Myocyte (in vitro differentiated cells): ENCODE data around the gene PIGN. TPM values are rescaled to one million over a fixed set of nuclear protein-coding genes. Genes with fewer than 3 reads are reported as not detected.
"Not testable (repeated sequence)": the region's sequence is repeated elsewhere in the genome, so short reads cannot be mapped to it uniquely, and the experiment has no call there.

Experiments used
- DNase-seq: peaks from one replicate; pipeline ENCODE4 v3.0.0-alpha.2; 2012; ENCODE audit warnings: low read depth
- total RNA-seq: library from RNA; depleted of rRNA; stranded (reverse); fragments of >200 nt; gene quantifications from 2 replicates; pipeline ENCODE4 v1.2.3, GENCODE V29; 2014

PIGN gene
- total RNA-seq, 1 donor from 2014 or later, result 26.3 TPM

- DNase-seq, result no peak
Measured at GRCh38 chr18:62066102-62066818, 120.6 kb downstream of the PIGN start.

GRCh38 chr18:62064361-62064760 lies 122.5 kb downstream of the PIGN start:
- no peak for DNase-seq

DNA sequence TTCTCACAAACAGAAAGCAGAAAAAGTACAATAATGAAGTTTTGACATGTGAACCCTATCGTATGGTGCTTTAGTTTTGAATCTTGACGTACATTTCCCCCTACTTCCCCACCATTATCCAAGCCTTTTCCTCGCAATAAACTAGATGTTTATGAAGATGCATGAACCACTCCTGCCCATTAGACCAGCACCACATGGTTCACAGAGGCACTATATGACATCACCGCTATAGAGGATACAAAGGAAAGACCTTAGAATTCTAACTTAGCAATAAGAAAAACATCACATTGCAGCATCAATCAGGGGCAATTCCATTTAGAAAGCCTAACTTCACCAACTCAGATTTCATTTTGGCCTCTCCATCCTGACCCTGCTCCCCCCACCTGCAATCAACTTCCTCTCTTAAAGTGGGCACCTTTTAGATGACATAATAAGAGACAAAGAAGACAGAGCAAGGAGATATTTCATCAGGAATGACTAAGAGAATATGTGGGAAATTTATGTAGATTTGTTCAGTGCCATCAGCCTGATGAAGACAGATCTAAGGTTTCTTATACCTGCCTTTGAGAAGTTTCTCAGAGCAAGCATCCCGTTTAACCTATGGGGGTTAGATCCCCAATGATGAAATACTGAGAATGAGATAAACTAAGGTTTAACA lies 124.9 kb downstream of the PIGN start:
- DNase-seq, result no peak

- no peak for DNase-seq
Measured at GRCh38 chr18:62060820-62061219, 126.0 kb downstream of the PIGN start.

- no peak for DNase-seq
Measured at GRCh38 chr18:62054929-62055498, 131.8 kb downstream of the PIGN start.

DNA sequence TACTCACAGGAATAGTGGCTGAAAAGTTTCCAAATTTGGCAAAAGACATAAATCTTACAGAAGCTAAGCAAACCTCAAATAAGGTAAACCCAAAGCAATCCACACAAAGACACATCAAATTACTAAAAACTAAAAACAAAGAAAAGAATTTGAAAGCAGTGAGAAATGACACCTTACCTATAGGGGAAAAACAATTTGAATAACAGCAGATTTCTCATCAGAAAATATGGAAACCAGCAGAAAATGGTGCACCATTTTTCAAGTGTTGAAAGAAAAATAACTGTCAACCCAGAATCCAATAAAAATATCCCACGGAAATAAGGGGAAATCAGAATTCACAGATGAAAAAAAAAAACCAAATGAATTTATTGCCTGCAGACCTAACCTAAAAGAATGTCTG lies 138.6 kb downstream of the PIGN start:
- no peak for DNase-seq

DNA sequence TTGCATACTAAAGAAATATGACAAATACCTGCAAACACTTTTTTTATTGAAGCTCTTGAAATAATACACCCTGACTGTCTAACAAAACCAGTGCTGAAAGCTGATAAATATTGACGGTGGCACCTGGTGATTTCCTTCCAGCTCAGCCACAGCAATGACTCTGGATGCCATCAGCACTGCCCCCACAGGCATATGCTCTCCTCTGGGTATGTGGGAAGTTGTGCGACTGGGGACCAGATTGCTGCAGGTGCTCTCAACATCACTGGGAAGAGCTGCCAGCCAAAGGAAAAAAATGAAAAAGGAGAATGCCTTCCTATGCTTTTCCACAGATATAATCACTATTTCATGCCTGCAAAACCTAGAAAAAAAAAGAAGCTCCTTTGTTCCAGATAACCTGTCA lies 141.5 kb downstream of the PIGN start:
- DNase-seq, result peak; percentile 8

- no peak for DNase-seq
Measured at GRCh38 chr18:62044490-62045000, 142.3 kb downstream of the PIGN start.

DNA sequence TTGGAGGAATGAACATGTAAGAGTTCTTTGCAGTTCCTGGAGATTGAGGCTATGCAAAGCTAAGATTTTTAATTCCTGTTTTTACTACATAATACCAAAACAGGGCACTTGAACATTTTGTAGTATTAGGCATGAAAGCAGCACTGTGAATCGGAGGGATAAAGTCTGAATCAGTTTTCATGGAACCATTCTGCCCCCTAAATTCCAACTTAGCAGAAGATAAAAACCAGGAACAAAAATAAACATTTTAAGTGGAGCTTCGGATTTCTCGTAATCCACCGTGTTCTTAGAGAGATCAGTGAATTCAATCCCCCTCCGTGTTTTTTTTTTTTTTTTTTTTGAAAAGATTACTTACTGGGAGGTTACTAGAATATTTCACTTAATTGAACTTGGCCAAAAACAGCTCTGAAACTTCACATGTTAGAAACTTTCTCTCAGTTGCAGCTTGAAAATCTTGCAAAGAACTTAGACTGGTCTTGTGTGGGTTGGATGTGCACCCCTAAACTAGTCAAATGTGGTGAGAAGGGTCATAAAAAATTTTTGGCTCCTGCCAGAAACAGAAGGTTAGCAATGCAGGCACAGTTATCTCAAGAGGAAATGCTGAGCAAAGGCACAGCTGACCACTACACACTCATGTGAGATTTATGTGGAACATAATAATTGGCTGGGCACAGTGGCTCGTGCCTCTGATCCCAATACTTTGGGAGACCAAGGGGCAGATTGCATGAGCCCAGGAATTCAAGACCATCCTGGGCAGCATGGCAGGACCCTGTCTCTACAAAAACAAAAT lies 148.7 kb downstream of the PIGN start:
- DNase-seq, result peak; percentile 24

DNA sequence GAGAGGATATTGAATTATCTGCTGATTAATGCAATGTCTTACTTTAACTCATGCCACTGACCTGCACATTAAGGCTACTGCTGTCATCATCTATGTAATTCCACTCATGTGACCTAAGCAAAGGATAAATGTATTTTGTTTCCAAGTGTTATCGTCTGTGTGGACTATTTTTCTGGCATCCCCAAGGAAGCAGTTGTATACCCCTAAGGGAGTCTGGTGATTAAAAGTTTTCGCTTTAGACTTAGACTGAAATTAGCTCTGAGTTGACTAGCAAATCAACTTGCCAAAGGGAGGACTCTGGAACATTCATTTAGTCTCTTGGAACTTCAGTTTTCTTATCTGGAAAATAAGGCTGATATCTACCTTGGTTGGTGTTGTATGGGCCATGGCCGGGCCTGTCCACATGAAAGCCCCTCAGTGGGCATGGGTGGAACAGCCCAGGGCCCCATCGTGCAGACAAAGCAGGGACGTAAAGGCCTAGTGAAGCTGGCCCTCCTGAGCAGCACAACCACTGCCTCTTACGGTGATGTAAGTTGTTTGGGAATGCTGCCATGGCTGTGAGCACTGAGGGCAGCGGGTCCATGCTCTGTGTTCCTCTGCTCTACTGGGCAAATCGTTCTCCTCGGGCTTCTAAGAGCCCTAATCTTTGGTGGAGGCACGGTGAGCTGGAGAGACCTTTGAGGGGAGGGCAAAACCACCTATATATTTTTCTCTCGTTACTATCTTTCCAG lies 149.7 kb downstream of the PIGN start:
- no peak for DNase-seq

- DNase-seq, result not testable (repeated sequence)
Measured at GRCh38 chr18:62034286-62034685, 152.6 kb downstream of the PIGN start.

DNA sequence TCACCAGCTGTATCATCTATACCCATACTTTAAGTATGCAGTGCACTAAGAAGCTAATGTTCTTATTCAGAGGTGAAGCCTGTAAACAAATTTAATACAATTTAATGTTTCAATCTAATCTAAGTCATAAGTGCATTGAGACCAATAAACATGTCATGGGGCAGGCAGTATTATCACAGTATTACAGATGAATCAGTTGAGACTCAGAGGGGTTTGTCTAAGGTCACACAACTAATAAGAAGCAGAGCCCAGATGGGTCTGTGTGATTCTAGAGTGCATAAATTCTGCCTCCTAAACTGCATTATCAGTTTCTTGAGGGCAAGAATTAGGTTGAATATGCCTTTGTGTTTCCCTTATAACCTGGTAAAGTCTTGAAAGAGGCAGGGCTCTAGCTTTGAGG lies 153.1 kb downstream of the PIGN start:
- DNase-seq, result no peak

GRCh38 chr18:62033207-62033606 lies 153.6 kb downstream of the PIGN start:
- DNase-seq, result no peak

DNA sequence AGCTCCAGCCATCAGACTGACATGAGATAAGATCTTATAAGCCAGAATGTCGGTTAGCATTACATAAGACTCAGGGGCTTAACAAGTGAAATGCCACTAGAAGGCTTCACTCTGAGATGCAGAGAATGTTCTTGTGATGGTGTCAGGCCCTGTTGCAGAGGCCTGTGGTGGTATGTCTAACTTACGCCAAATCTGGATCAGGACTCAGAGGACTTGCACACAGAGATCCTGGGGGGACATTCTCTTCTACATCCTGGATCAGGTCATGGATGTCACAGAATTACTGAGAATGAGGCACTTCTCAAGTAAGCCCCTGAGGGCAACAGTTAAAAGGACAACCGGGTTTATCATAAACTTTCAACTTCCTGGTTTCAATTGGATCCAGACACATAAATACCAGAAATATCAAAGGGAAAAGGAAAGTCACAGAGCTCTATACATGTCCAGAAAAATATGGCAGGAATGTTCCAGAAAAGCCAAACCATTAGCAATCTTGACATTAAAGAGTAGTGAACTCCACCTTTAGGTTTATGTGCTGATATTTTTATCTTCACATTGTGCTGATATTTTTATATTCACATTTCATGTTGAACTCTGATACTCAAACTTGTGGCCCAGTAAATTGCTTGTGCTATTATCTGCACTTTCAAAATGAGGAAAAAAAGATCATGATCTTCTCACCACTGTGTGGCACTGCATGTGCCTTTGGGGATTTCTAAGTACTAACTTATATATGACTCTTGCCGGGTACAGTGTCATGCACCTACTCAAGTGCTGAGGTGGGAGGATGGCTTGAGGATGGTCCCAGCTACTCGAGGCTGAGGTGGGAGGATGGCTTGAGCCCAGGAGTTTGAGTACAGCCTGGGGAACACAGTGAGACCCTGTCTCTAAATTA lies 156.5 kb downstream of the PIGN start:
- DNase-seq, result no peak

DNA sequence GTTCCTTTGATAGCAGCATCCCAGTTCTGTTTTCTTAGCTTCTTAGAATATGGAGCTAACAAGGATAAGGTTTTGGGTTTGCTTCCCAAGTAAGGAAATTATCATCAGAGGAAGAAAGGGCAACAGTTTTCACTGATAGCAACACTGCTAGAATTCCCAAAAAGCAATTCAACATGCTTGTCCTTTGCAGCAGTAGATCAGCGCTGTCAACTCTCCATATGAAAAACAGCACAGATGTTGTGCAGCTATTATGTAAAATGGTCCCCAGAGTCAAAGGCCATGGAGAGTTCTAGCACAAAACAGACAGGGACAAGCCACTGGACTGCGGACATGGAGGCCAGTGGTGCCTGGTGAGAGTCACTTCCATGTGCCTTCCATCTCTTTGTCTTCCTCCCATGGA lies 158.1 kb downstream of the PIGN start:
- no peak for DNase-seq

GRCh38 chr18:62027914-62028520 lies 158.8 kb downstream of the PIGN start:
- no peak for DNase-seq

DNA sequence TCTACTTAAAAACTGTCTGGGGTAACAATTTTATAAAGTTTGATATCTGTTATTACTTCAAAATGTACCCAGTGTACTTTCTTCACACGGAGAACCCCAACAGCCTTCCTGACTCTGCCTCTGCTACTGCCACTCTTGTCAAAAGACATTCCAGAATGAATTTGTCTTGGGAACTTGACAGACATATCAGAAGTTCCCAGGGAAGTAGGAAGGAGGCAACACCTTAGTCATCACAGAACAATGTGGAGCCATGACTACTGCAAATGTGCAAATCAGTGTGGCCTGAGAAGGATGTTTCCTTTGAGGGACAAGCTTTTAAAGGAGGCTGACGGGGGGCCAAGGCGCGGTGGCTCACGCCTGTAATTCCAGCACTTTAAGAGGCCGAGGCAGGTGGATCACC lies 160.3 kb downstream of the PIGN start:
- no peak for DNase-seq

- no peak for DNase-seq
Measured at GRCh38 chr18:62024983-62025382, 161.9 kb downstream of the PIGN start.

- DNase-seq, result no peak
Measured at GRCh38 chr18:62023536-62023935, 163.3 kb downstream of the PIGN start.

DNA sequence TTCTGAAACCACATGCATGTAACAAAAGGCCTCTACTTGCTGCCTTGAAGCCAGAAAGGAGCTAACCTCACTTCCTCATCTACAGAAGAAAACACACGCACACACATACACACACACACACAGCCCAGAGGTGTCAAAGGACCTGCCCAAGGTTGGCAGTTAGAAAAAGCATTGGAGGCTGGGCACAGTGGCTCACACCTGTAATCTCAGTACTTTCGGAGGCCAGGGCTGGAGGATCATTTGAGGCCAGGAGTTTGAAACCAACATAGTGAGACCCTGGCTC lies 168.2 kb downstream of the PIGN start:
- DNase-seq, result no peak
